Type B pancreatic cell (in vitro differentiated cells): Measurements from ENCODE around the gene BTBD16. TPM values are rescaled to one million over a fixed set of nuclear protein-coding genes. Genes with fewer than 3 reads are reported as not detected.

Experiments
- DNase-seq: peaks from one replicate; pipeline ENCODE4 v3.0.0; 2021; ENCODE audit warnings: mixed read lengths; ENCODE audit not compliant: unreplicated experiment; ENCODE audit errors: extremely low spot score
- H3K27ac Mint-ChIP-seq: 2 replicates; pipeline ENCODE4 v1.8.0; 2021; ENCODE audit warnings: mild to moderate bottlenecking, mixed read lengths
- H3K27me3 Mint-ChIP-seq: 2 replicates; pipeline ENCODE4 v1.8.0; 2021; ENCODE audit warnings: mixed read lengths
- H3K36me3 Mint-ChIP-seq: 2 replicates; pipeline ENCODE4 v1.8.0; 2021; ENCODE audit warnings: mixed read lengths
- H3K4me1 Mint-ChIP-seq: one replicate; pipeline ENCODE4 v1.8.0; 2021; ENCODE audit warnings: mixed read lengths; ENCODE audit not compliant: unreplicated experiment
- H3K4me3 Mint-ChIP-seq: 2 replicates; pipeline ENCODE4 v1.8.0; 2021; ENCODE audit warnings: mild to moderate bottlenecking, mixed read lengths
- H3K9me3 Mint-ChIP-seq: 2 replicates; pipeline ENCODE4 v1.8.0; 2021; ENCODE audit warnings: mixed read lengths
- CTCF ChIP-seq: fragments of 200-600 bp; sonication (generic); conservative IDR thresholded peaks from 2 replicates; pipeline ENCODE4 v1.5.0; 2021; ENCODE audit warnings: antibody characterized with exemption, mild to moderate bottlenecking
- total RNA-seq: library from RNA; stranded (reverse); gene quantifications from 2 replicates; pipeline ENCODE4 v1.2.1, GENCODE V29; 2021; ENCODE audit warnings: low replicate concordance

The BTBD16 gene
- total RNA-seq, 1 donor from 2014 or later, result 0.46 TPM

GRCh38 chr10:122297583-122297982, 26.5 kb downstream of the BTBD16 start:
- H3K27ac Mint-ChIP-seq, result no peak overlapping the region
- peaks cover 3% of the 10 kb centered on the region for H3K27me3 Mint-ChIP-seq
- H3K4me1 Mint-ChIP-seq, result peaks cover 4% of the 10 kb centered on the region
- no peak for DNase-seq
- H3K36me3 Mint-ChIP-seq, result no peaks in the 10 kb centered on the region
- H3K4me3 Mint-ChIP-seq, result no peak overlapping the region
- no peaks in the 10 kb centered on the region for H3K9me3 Mint-ChIP-seq
- no peak for TF ChIP-seq CTCF

DNA sequence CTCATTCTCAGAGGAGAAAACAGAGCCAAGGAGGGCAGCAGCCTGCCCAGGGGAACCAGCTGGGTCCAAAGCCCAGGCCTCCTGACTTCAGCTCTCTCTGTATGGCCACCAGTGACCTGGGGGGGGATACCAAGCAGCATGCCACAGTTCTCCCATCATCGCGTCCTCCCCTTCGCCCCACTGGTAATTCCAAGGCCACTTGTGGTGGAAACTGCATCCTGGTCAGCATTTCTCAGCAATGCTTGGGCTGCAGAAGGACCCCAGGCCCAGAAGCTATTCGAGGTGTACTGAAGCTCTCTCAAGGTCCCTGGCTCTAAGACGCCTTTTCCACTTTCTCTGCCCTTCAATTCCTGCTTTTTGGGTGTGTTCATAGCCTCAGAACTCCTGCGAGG, 27.1 kb downstream of the BTBD16 start:
- Mint-ChIP-seq H3K4me3 (no peak overlapping the region), H3K36me3 (no peaks in the 10 kb centered on the region), H3K27me3 (peaks cover 3% of the 10 kb centered on the region), H3K27ac (peak overlapping the region; percentile 22), H3K4me1 (peaks cover 4% of the 10 kb centered on the region), H3K9me3 (no peaks in the 10 kb centered on the region)
- no peak for TF ChIP-seq CTCF
- no peak for DNase-seq

DNA sequence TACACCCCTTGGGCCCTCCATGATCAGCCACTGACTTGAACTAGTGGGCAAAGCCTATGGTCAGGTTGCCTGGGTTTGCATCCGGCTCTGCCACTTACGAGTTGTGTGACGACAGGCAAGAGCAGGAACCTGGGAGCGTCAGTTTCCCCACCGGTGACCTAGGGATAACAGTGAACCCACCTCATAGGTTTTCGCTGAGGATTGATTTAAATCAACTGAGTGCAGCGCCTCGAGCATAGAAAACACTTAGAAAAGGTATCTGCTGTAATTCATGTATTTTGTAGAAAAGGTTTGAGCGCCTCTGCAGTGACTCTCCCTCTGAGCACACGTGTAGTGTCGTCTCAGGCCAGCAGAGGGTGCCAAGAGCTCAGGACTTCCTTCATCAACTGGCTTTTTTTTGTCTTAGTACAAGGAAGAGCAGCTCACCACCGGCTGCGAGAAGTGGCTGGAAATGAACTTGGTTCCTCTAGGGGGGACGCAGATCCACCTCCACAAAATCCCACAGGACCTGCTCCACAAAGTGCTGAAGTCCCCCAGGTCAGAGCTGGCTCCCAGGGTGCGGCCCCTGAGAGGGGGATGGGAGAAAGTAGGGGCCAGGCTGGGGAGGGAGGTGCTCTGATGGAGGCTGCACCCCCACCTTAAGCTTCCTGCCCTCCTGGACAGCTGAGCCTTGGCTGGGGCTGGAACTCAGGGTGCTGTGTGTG, 27.7 kb downstream of the BTBD16 start:
- peaks cover 4% of the 10 kb centered on the region for H3K4me1 Mint-ChIP-seq
- H3K27ac Mint-ChIP-seq, result peak overlapping the region; percentile 22
- no peak for DNase-seq
- no peaks in the 10 kb centered on the region for H3K9me3 Mint-ChIP-seq
- H3K27me3 Mint-ChIP-seq, result peaks cover 3% of the 10 kb centered on the region
- peak; percentile 95 for TF ChIP-seq CTCF
- no peaks in the 10 kb centered on the region for H3K36me3 Mint-ChIP-seq
- H3K4me3 Mint-ChIP-seq, result peak overlapping the region; percentile 65

- Mint-ChIP-seq H3K27ac (peak overlapping the region; percentile 52), H3K4me1 (peaks cover 4% of the 10 kb centered on the region), H3K27me3 (peaks cover 3% of the 10 kb centered on the region), H3K36me3 (no peaks in the 10 kb centered on the region), H3K4me3 (no peak overlapping the region), H3K9me3 (no peaks in the 10 kb centered on the region)
- DNase-seq, result no peak
- TF ChIP-seq CTCF, result no peak
Observed at GRCh38 chr10:122299423-122300075, 28.5 kb downstream of the BTBD16 start.

- Mint-ChIP-seq H3K36me3 (no peaks in the 10 kb centered on the region), H3K4me3 (no peak overlapping the region), H3K27me3 (peaks cover 3% of the 10 kb centered on the region), H3K4me1 (peaks cover 4% of the 10 kb centered on the region), H3K9me3 (peaks cover 11% of the 10 kb centered on the region), H3K27ac (no peak overlapping the region)
- no peak for TF ChIP-seq CTCF
- peak; percentile 43 for DNase-seq
Observed at GRCh38 chr10:122301055-122301810, 30.1 kb downstream of the BTBD16 start.
